ENCODE results near the gene UQCC2.

UQCC2 gene

DNA sequence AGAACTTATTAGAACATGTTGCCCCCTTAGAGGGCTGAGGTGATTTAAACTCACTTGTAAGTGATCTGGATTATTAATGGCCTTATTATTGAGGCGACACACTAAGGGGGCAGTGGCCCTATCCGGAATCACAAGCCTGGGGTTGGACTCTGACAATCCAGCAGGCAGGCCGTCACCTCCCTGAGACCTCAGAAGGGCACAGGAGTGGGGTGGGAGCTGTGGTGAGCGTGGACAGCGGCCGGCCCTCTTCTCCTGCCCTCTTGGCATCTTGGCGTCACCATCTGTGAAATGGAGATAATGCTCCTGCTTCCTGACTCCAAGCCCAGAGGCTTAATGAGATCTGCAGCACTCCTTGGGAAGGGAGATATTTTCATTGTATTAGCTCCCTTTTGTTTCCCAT, 15.6 kb upstream of the UQCC2 start:
- Mint-ChIP-seq H3K27ac (no peak overlapping the region), H3K27me3 (peaks cover 39 to 86% of the 10 kb centered on the region in 2 donors), H3K36me3 (ENCODE audit: insufficient read depth) (peaks cover 4% of the 10 kb centered on the region), H3K9me3 (no peaks in the 10 kb centered on the region), H3K4me1 (ENCODE audit: low read depth in 2 of 2) (peaks cover 0 to 3% of the 10 kb centered on the region in 2 donors), H3K4me3 (no peak overlapping the region)
- no peak for DNase-seq
- ATAC-seq (replicated peaks): no peak

DNA sequence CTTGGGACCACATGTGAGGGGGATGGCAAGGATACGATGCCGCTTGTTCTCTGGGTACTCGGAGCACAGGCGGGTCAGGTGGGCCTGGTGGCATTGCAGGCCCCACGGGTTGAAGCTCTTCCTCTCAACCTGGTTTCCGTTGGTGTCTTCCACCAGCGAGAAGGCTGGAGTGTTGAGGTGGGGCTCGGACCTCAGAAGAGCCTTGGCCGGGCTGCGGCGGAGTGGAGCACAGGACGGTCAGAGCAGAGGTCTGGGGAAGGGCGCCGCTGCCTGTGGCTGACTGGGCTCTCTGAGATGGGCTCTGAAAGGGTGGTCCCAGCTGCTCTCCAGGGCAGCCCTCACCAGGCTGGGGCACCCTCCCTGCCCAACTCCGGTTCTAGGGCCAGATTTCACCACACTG, 15.2 kb upstream of the UQCC2 start:
- ATAC-seq (replicated peaks) (no peak), DNase-seq (no peak)
- Mint-ChIP-seq H3K36me3 (ENCODE audit: insufficient read depth) (peaks cover 4% of the 10 kb centered on the region), H3K27ac (no peak overlapping the region), H3K27me3 (peaks cover 42 to 88% of the 10 kb centered on the region in 2 donors), H3K9me3 (no peaks in the 10 kb centered on the region), H3K4me1 (ENCODE audit: low read depth in 2 of 2) (peaks cover 0 to 3% of the 10 kb centered on the region in 2 donors), H3K4me3 (no peak overlapping the region)

DNA sequence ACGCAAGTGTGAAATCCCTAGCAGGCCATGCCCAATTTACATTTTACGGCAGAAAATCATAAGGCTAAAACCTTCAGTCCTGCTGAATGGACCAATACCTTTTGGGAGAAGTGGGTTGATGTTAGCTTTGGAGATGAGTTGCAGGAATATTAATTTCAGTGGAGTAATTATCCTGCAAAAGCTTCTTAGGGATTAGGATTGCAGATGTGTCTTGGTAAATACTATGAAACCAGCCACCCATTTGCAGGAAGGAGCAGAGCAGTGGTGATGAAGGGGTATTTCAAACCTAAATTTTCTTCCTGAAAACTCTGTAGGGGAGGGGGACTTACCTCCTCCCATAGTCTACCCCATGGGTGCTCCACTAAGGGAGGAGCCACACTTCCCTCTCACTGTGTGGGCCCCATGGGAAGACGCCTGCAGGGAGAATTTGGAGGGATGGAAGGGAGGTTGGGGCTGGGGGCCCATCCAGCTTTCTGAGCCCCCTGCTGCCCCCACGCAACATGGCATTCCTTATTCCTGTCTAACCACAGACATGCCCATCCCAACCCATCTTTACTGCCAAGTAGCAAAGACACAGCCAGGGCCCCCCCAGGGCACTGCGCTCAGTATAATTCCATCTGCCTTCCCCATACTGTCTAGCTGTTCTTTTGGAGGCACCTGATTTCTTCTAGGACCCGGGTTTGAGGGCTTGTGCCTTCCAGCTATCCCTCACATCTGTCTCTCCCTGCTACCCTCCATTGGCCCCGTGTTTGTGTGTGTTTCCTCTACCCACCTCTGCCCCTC, 14.6 kb upstream of the UQCC2 start:
- no peak for DNase-seq
- H3K27ac Mint-ChIP-seq: no peak overlapping the region
- H3K4me3 Mint-ChIP-seq: no peak overlapping the region
- no peaks in the 10 kb centered on the region for H3K9me3 Mint-ChIP-seq
- peaks cover 4% of the 10 kb centered on the region for H3K36me3 Mint-ChIP-seq (ENCODE audit: insufficient read depth)
- peaks cover 0 to 3% of the 10 kb centered on the region in 2 donors for H3K4me1 Mint-ChIP-seq (ENCODE audit: low read depth in 2 of 2)
- ATAC-seq (replicated peaks): no peak
- peaks cover 45 to 87% of the 10 kb centered on the region in 2 donors for H3K27me3 Mint-ChIP-seq

DNA sequence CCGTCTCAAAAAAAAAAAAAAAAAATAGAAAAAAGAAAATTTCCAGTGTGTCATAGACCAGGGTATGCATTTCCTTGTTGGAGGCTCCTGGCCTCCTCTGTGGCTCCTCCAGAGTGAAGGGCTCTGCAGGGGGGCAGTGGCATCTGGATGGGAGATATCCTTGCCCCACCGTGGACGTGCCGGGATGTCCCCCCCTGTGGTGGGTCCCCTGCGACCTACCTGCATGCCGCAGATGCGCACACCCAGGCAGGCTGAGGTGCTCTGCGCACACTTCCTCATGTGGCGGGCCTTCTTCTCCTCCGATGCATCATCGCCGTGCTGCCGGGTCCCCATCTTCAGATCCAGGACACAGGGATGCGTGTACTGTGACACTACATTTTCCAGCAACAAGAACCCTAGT, 13.7 kb upstream of the UQCC2 start:
- no peaks in the 10 kb centered on the region for H3K9me3 Mint-ChIP-seq
- DNase-seq (no peak), ATAC-seq (replicated peaks) (no peak)
- no peak overlapping the region for H3K4me3 Mint-ChIP-seq
- no peak overlapping the region for H3K27ac Mint-ChIP-seq
- peaks cover 48 to 85% of the 10 kb centered on the region in 2 donors for H3K27me3 Mint-ChIP-seq
- H3K36me3 Mint-ChIP-seq (ENCODE audit: insufficient read depth): peaks cover 3% of the 10 kb centered on the region
- peaks cover 0 to under 1% of the 10 kb centered on the region in 2 donors for H3K4me1 Mint-ChIP-seq (ENCODE audit: low read depth in 2 of 2)

DNA sequence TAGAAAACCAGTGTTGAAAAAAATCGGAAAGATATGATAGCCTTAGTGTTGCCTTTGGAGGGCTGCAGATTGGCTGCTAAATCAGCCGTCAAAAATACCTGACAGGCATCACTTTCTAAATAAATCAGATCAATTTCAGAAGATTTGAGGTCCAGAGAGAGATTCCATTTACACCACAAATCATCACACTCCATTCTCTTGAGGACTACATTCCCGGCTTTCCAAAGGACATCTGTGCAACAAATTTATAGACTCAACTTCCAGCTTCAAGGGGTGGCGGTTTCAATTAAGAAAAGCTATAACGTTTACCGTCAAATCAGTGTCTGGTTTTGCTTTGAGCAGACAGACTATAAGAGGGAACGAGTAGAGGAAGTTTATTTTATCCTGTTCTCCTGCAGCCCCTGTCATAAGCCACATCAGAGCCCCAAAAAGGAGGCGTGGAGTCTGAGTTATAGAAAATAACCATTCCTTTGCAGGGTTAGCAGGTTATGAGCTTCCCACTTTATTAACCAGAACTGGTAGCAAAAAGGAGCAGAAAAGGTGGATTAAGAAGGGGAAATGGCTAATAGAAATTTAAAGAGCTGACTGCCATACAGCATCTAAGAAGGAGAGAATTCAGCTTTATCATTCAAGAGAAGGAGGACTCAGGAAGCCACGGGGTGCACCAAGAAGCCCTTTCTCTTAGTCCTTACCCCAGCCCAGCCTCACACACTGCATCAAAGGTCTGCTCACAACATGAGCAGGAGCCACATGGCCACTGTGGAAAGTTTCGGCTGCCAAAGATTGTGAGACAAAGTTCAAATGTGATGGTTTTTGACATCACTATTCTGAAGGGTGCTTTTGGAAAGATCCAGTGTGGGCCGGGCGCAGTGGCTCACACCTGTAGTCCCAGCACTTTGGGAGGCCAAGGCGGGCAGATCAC, 12.9 kb upstream of the UQCC2 start:
- Mint-ChIP-seq H3K4me3 (no peak overlapping the region), H3K27ac (no peak overlapping the region)

DNA sequence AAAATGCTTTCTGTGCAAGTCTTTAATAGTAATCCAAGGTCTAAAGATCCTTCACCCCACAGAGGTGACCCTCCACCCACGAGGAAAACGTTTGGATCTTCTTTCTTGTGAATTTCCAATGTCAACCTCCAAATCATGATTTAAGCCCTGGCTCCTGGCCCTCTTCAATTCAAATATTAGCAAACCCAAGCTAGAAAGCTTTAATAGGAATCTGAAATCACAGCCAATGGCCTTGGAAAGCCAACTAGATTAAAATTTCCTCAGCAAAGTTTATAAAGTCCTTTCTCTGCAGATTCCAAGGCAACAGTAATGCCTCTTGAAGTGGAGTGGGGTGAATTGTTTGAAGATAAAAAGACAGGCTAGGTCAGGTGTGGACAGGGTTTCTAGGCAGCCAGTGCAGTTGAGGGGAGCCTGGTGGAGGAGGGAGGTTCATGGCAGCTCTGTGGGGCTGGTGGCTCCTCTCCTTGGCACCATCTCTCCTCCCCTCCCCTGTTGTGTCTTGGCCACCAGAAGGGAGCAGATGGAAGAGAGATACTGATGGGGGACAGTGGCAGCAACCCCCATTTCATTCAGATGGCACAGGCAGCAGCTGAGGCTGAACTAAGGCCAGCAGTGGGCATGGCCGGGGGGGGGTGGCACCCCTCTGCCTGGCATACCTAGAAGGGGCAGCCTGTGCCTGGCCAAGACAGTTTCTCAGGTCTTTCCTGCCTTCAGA, 12.0 kb upstream of the UQCC2 start:
- H3K4me3 Mint-ChIP-seq: no peak overlapping the region
- DNase-seq: no peak

More for the DNA sequence above, 12.9 kb upstream of the UQCC2 start:
- no peaks in the 10 kb centered on the region for H3K9me3 Mint-ChIP-seq
- peaks cover 3% of the 10 kb centered on the region for H3K36me3 Mint-ChIP-seq (ENCODE audit: insufficient read depth)
- DNase-seq (no peak), ATAC-seq (replicated peaks) (no peak)
- H3K27me3 Mint-ChIP-seq: peaks cover 46 to 87% of the 10 kb centered on the region in 2 donors
- no peaks in the 10 kb centered on the region for H3K4me1 Mint-ChIP-seq (ENCODE audit: low read depth in 2 of 2)

DNA sequence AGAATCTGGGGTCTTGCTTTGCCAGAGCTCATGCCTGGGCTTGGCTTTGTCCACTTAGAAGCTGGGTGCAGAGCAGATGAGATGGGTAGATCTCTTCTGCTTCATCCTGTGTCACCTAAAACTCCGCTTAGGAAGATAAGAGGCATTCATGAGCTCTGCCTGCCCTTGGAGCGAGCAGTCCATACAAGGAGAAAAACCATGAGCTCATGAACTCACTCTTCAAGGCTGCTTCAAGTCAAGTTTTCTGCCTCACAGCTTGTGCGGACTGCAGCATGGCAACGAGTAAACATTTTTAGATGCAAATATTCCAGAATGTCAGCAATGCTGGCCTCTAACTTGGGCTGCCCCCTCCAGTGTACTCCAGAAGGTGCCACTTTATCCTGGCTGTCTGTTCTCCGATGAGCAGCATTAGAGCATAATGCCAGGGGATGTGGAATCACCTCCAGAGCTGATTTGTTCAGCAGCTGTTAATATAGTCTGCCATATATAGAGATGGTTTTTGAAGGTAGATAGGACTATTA, 10.7 kb upstream of the UQCC2 start:
- Mint-ChIP-seq H3K9me3 (no peaks in the 10 kb centered on the region), H3K4me1 (ENCODE audit: low read depth in 2 of 2) (no peaks in the 10 kb centered on the region), H3K27me3 (peaks cover 41 to 80% of the 10 kb centered on the region in 2 donors), H3K4me3 (no peak overlapping the region), H3K36me3 (ENCODE audit: insufficient read depth) (peaks cover 3% of the 10 kb centered on the region), H3K27ac (no peak overlapping the region)
- ATAC-seq (replicated peaks) (no peak), DNase-seq (no peak)

More for the DNA sequence above, 12.0 kb upstream of the UQCC2 start:
- Mint-ChIP-seq H3K9me3 (no peaks in the 10 kb centered on the region), H3K27ac (no peak overlapping the region), H3K4me1 (ENCODE audit: low read depth in 2 of 2) (no peaks in the 10 kb centered on the region), H3K27me3 (peaks cover 42 to 87% of the 10 kb centered on the region in 2 donors), H3K36me3 (ENCODE audit: insufficient read depth) (peaks cover 3% of the 10 kb centered on the region)
- ATAC-seq (replicated peaks): no peak

DNA sequence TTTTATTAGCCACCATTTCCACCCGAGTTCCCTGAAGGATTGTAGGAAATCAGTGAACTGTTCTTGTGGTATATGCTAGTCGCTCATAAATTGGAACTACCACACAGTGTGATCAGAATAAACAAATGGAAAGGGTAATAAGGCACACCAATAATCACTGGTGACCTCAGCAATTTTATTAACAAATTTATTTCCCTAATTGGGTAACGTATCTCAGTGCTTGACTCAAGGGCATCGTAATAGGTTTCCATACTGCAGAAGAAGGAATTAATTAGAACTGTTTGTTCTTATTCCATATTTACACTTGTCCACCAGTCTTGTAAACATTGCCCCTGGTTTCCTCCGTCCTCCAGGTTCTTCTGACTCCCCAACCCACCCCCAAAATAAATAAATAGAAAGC, 10.0 kb upstream of the UQCC2 start:
- H3K4me3 Mint-ChIP-seq: no peak overlapping the region
- no peaks in the 10 kb centered on the region for H3K9me3 Mint-ChIP-seq
- ATAC-seq (replicated peaks) (no peak), DNase-seq (no peak)
- peaks cover 3% of the 10 kb centered on the region for H3K36me3 Mint-ChIP-seq (ENCODE audit: insufficient read depth)
- no peaks in the 10 kb centered on the region for H3K4me1 Mint-ChIP-seq (ENCODE audit: low read depth in 2 of 2)
- peaks cover 37 to 74% of the 10 kb centered on the region in 2 donors for H3K27me3 Mint-ChIP-seq
- H3K27ac Mint-ChIP-seq: no peak overlapping the region

DNA sequence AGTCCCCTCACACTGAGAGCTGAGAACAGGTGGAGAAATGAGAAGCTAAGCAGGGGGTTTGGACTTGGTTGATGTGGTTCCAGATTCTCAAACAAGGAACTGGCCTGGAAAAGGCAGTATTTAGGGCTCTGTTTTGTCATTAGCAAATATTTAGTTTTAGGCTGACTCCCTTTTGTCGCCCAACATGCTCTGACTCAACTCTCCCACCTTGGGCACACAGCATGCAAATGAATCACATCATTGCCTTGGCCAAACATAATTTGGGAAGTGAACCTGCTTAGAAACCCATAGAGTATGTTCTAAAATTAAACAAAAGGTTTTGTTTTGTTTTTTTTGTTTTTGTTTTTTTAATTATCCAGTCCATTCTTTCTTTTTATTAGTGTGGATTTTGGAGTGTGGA, 9.5 kb upstream of the UQCC2 start:
- Mint-ChIP-seq H3K27me3 (peaks cover 33 to 69% of the 10 kb centered on the region in 2 donors), H3K9me3 (no peaks in the 10 kb centered on the region), H3K36me3 (ENCODE audit: insufficient read depth) (peaks cover 3% of the 10 kb centered on the region), H3K27ac (no peak overlapping the region), H3K4me3 (no peak overlapping the region), H3K4me1 (ENCODE audit: low read depth in 2 of 2) (no peaks in the 10 kb centered on the region)
- no peak for ATAC-seq (replicated peaks)
- DNase-seq: no peak

DNA sequence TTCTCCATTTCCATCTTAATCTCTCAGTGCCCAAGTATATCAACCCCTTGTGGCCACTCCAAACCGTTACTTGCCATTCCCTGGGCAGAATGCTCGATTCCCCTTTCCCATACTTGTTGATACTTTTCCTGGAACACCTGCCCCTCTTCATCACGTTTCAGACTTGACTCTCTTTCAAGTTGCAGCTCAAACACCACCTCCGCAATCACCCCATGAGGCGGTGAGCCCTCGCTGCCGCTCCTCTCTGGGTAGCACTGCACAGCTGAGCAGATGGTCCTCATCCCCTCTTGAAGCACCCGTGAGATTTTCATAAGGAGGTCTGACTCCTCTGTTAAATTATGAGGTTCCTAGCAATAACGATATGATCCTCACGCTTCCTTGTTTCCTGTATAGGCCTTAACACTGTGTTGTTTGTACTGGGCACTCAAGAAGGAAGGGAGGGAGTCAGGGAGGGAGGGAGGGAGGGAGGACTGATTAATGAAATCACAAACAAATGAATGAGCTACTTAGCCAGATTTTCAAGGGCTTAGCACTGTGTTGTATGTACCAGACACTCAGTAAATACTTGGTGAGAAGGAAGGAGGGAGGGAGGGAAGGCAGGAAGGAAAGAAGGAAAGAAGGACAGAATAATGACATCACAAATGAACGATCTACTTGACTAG, 8.0 kb upstream of the UQCC2 start:
- ATAC-seq (replicated peaks) (no peak), DNase-seq (no peak)
- H3K27me3 Mint-ChIP-seq: peaks cover 33 to 53% of the 10 kb centered on the region in 2 donors
- H3K4me1 Mint-ChIP-seq (ENCODE audit: low read depth in 2 of 2): no peaks in the 10 kb centered on the region
- H3K4me3 Mint-ChIP-seq: no peak overlapping the region
- no peak overlapping the region for H3K27ac Mint-ChIP-seq
- peaks cover 4% of the 10 kb centered on the region for H3K36me3 Mint-ChIP-seq (ENCODE audit: insufficient read depth)
- no peaks in the 10 kb centered on the region for H3K9me3 Mint-ChIP-seq

DNA sequence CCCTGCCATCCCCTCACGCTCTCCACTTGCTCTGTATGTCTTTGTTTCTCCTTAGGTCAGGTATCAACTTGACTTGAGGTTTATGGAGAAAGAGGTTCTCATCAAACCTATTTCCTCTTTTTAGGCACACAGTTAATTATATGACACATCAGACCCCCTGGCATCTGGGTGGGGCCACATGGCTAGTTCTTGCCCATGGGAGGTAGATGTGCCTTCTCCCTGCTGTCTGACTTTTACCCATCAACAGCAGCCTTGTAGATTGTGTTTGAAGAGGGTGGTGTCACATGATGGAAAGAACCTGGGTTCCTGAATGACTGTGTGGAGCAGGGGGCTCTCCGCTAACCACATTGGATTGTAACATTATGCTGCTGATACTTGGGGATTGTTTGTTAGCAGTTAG, 7.2 kb upstream of the UQCC2 start:
- Mint-ChIP-seq H3K4me3 (no peak overlapping the region), H3K36me3 (ENCODE audit: insufficient read depth) (peaks cover 5% of the 10 kb centered on the region), H3K27ac (no peak overlapping the region), H3K4me1 (ENCODE audit: low read depth in 2 of 2) (no peaks in the 10 kb centered on the region), H3K27me3 (peaks cover 32 to 46% of the 10 kb centered on the region in 2 donors), H3K9me3 (no peaks in the 10 kb centered on the region)
- DNase-seq: no peak
- ATAC-seq (replicated peaks): no peak

DNA sequence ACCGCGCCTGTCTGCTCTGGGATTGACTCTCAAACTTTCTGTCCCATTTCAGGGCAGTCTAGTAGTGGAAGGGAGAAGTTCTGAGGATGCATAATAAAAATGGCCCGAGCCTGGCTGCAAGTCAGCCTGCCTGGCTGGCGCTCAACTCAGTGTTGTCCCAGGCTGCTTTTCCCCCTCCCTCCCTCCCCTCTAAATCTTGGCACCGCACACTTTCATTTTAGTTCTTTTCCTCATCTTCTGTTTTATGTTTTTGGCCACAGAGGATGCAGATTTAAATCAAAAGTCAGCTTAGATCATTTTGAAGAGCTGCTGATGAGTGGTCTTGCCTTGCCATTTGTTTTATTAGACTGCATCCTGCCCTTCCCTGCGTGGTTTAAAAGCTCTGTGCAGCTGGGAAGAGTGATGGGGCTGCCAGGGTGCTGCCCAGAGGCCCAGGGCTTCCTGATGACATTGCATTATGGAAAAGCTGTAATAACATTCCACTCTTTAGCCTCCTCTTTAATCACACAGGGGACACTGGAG, 6.5 kb upstream of the UQCC2 start:
- Mint-ChIP-seq H3K9me3 (no peaks in the 10 kb centered on the region), H3K27ac (no peak overlapping the region), H3K27me3 (peaks cover 24 to 39% of the 10 kb centered on the region in 2 donors), H3K4me3 (no peak overlapping the region), H3K36me3 (ENCODE audit: insufficient read depth) (peaks cover 5% of the 10 kb centered on the region), H3K4me1 (ENCODE audit: low read depth in 2 of 2) (no peaks in the 10 kb centered on the region)
- ATAC-seq (replicated peaks) (no peak), DNase-seq (no peak)
